ENCODE measurements around the gene KRTAP1-3.
"Not testable (repeated sequence)": the region's sequence is repeated elsewhere in the genome, so short reads cannot be mapped to it uniquely, and the experiment has no call there.

KRTAP1-3 gene

GRCh38 chr17:41034346-41034935, at the start of gene KRTAP1-3:
Gene KRTAP1-3, minus strand, starts transcription at chr17:41034874. Its CDS starts 53 bp downstream, at chr17:41034821.
- not testable (repeated sequence) for H3K4me1 Mint-ChIP-seq; H3K36me3 Mint-ChIP-seq (ENCODE audit: low read depth)

GRCh38 chr17:41084100-41084856, 49.6 kb upstream of the KRTAP1-3 start, which contains the start of gene KRTAP4-7:
Gene KRTAP4-7, plus strand, starts transcription at chr17:41084150. Its CDS starts 57 bp downstream, at chr17:41084207.
- not testable (repeated sequence) for H3K36me3 Mint-ChIP-seq (ENCODE audit: low read depth); H3K4me3 Mint-ChIP-seq; H3K9me3 Mint-ChIP-seq; H3K4me1 Mint-ChIP-seq; H3K27me3 Mint-ChIP-seq (ENCODE audit: low read depth, poor library complexity); H3K27ac Mint-ChIP-seq; DNase-seq

More at GRCh38 chr17:41034346-41034935, at the start of gene KRTAP1-3:
- not testable (repeated sequence) for H3K27me3 Mint-ChIP-seq (ENCODE audit: low read depth, poor library complexity); H3K4me3 Mint-ChIP-seq; H3K9me3 Mint-ChIP-seq; DNase-seq; H3K27ac Mint-ChIP-seq

- H3K4me1 Mint-ChIP-seq; H3K27ac Mint-ChIP-seq; H3K27me3 Mint-ChIP-seq (ENCODE audit: low read depth, poor library complexity); H3K36me3 Mint-ChIP-seq (ENCODE audit: low read depth); DNase-seq; H3K4me3 Mint-ChIP-seq; H3K9me3 Mint-ChIP-seq: not testable (repeated sequence)
Observed at GRCh38 chr17:41083427-41083826, 48.8 kb upstream of the KRTAP1-3 start.

GRCh38 chr17:41082626-41083025, 48.0 kb upstream of the KRTAP1-3 start:
- TF ChIP-seq CTCF (IDR thresholded peaks at IDR 0.05): no peak
- Mint-ChIP-seq H3K4me3 (no peak overlapping the region), H3K9me3 (no peaks in the 10 kb centered on the region), H3K27me3 (ENCODE audit: low read depth, poor library complexity) (peaks cover 5% of the 10 kb centered on the region), H3K4me1 (no peaks in the 10 kb centered on the region), H3K27ac (no peak overlapping the region), H3K36me3 (ENCODE audit: low read depth) (no peaks in the 10 kb centered on the region)
- DNase-seq: no peak

- TF ChIP-seq CTCF (IDR thresholded peaks at IDR 0.05): no peak
- Mint-ChIP-seq H3K4me3 (no peak overlapping the region), H3K4me1 (no peaks in the 10 kb centered on the region), H3K36me3 (ENCODE audit: low read depth) (no peaks in the 10 kb centered on the region), H3K27me3 (ENCODE audit: low read depth, poor library complexity) (peaks cover 7% of the 10 kb centered on the region), H3K27ac (no peak overlapping the region), H3K9me3 (no peaks in the 10 kb centered on the region)
- DNase-seq: no peak
Observed at GRCh38 chr17:41076788-41077187, 42.1 kb upstream of the KRTAP1-3 start.

- no peak for TF ChIP-seq CTCF (IDR thresholded peaks at IDR 0.05)
- Mint-ChIP-seq H3K4me1 (no peaks in the 10 kb centered on the region), H3K36me3 (ENCODE audit: low read depth) (no peaks in the 10 kb centered on the region), H3K4me3 (no peak overlapping the region), H3K9me3 (no peaks in the 10 kb centered on the region), H3K27me3 (ENCODE audit: low read depth, poor library complexity) (peaks cover 7% of the 10 kb centered on the region), H3K27ac (no peak overlapping the region)
- DNase-seq: no peak
Observed at GRCh38 chr17:41073676-41074075, 39.0 kb upstream of the KRTAP1-3 start.

- no peak for TF ChIP-seq CTCF (IDR thresholded peaks at IDR 0.05)
- Mint-ChIP-seq H3K36me3 (ENCODE audit: low read depth) (no peaks in the 10 kb centered on the region), H3K4me3 (no peak overlapping the region), H3K9me3 (no peaks in the 10 kb centered on the region), H3K27ac (no peak overlapping the region), H3K27me3 (ENCODE audit: low read depth, poor library complexity) (peaks cover 6% of the 10 kb centered on the region), H3K4me1 (no peaks in the 10 kb centered on the region)
- DNase-seq: no peak
Observed at GRCh38 chr17:41071606-41072360, 37.1 kb upstream of the KRTAP1-3 start.

Data from nephron progenitor cell (in vitro differentiated cells).